ENCODE measurements around the gene ACR. TPM values are rescaled to one million over a fixed set of nuclear protein-coding genes. Genes with fewer than 3 reads are reported as not detected.

Gene ACR
- total RNA-seq, 2 donors from 2014 or later: not detected

DNA sequence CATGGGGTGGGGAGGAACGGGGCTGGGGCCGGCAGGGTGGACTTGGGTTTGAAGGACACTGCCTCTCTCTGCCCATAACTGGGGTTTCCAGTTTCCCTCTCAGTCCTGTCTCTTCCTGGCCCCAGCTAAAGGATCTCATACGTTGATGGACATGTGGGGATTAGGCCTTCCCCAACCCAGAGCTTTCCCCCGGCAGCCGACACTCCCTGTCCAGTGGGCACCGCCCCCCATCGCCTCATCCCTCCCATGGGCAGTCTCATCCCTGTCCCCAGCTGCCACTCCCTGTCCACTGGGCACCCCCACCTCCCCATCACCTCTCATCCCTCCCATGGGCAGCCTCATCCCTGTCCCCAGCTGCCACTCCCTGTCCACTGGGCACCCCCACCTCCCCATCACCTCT is 22.2 kb upstream of the ACR start:
- H3K4me1 ChIP-seq: peaks cover 21% of the 10 kb centered on the region
- no peak overlapping the region for H3K27ac ChIP-seq
- H3K36me3 ChIP-seq (replicated peaks in 1 of 2; ENCODE audit: insufficient read depth in 1 of 2, low read depth in 2 of 2): no peaks in the 10 kb centered on the region
- DNase-seq (no peak), ATAC-seq (no peak)
- WGBS, 2 donors: 73 to 74% methylated on average over 7 of the region's 7 CpGs
- no peaks in the 10 kb centered on the region for H3K27me3 ChIP-seq
- H3K9me3 ChIP-seq: no peaks in the 10 kb centered on the region
- intact Hi-C loops (cut with DNase I): no loop called here
- TF ChIP-seq, protein P1, sequence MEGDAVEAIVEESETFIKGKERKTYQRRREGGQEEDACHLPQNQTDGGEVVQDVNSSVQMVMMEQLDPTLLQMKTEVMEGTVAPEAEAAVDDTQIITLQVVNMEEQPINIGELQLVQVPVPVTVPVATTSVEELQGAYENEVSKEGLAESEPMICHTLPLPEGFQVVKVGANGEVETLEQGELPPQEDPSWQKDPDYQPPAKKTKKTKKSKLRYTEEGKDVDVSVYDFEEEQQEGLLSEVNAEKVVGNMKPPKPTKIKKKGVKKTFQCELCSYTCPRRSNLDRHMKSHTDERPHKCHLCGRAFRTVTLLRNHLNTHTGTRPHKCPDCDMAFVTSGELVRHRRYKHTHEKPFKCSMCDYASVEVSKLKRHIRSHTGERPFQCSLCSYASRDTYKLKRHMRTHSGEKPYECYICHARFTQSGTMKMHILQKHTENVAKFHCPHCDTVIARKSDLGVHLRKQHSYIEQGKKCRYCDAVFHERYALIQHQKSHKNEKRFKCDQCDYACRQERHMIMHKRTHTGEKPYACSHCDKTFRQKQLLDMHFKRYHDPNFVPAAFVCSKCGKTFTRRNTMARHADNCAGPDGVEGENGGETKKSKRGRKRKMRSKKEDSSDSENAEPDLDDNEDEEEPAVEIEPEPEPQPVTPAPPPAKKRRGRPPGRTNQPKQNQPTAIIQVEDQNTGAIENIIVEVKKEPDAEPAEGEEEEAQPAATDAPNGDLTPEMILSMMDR (IDR thresholded peaks at IDR 0.05): no peak
- TF ChIP-seq POLR2A (IDR thresholded peaks at IDR 0.05): no peak
- H3K4me3 ChIP-seq: no peak overlapping the region

DNA sequence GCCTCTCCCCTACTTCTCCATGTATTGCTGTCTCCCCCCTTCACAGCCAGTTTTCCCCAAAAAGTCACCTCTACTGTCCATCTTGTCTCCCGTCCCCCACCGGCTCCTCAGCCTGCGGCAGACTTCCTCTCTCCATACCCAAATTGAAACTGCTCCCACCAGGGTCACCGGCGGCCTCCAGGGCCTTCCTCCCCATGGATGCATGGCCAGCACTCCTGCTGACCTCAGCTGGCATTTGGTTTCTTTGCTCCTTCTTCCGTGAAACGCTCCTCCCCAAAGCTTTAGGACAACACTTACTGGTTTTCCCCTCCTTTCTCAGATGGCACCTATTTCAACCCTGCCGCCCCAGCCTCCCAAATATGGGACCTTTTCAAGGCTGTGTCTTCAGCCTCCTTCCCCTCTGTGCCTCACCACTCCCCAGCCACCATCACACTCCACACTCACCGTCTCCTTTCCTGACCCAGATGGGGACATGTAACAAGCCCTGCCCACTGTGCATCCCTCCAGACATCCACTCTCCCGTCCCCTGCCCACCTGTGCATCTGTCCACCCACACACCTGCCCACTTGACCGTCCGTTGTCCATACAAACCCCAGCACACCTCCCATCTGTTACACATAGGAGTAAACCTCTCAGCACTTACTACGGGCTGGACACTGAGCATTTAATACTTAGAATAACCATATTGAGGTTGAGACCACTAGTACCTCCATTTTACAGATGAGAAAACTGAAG is 21.5 kb upstream of the ACR start:
- TF ChIP-seq, protein P1 (IDR thresholded peaks at IDR 0.05): no peak
- TF ChIP-seq POLR2A (IDR thresholded peaks at IDR 0.05): no peak
- no peaks in the 10 kb centered on the region for H3K36me3 ChIP-seq (replicated peaks in 1 of 2; ENCODE audit: insufficient read depth in 1 of 2, low read depth in 2 of 2)
- no peak for DNase-seq

DNA sequence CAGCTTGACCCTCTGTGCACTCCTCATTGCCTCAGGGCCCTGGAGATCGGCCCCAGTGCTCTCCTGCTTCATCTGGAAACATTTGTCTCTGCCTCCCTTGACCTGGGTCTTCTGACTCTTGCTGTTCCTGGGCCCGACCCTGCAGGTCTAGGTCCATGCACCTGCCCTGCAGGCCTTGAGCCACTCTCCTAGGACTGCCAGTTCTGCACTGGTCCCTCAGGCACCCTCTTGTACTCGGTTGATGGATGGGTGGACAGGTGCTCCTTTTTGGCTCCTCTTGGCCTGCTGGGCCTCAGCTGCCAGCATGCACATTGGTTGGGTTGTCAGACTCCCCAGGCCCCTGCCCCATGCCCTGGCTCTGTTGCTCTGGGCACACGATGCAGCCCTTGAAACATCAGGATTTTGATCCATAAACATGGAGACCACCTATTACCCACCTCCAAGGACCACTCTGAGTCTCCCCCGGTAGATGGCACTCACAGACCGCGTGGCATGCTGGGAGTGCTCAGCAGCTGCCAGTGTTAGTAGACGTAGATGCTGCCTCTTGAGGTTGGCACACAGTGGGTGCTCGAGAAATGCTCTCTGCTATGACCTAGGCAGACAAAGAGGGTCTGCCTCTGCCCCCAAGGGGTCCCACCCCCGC is 20.2 kb upstream of the ACR start:
- intact Hi-C loops (cut with DNase I): no loop called here
- H3K4me1 ChIP-seq: peaks cover 22% of the 10 kb centered on the region
- no peak overlapping the region for H3K4me3 ChIP-seq
- H3K36me3 ChIP-seq (replicated peaks in 1 of 2; ENCODE audit: insufficient read depth in 1 of 2, low read depth in 2 of 2): no peaks in the 10 kb centered on the region
- no peak for DNase-seq
- H3K9me3 ChIP-seq: no peaks in the 10 kb centered on the region
- ATAC-seq: no peak
- 71 to 75% methylated on average over 8 to 9 of the region's 10 CpGs for WGBS, 2 donors
- no peak overlapping the region for H3K27ac ChIP-seq
- no peaks in the 10 kb centered on the region for H3K27me3 ChIP-seq
- no peak for TF ChIP-seq POLR2A (IDR thresholded peaks at IDR 0.05)
- TF ChIP-seq, protein P1 (IDR thresholded peaks at IDR 0.05): no peak

More for the DNA sequence above, 21.5 kb upstream of the ACR start:
- Histone ChIP-seq H3K27me3 (no peaks in the 10 kb centered on the region), H3K4me1 (peaks cover 22% of the 10 kb centered on the region), H3K27ac (no peak overlapping the region), H3K4me3 (no peak overlapping the region), H3K9me3 (no peaks in the 10 kb centered on the region)
- intact Hi-C loops (cut with DNase I): no loop called here
- no peak for ATAC-seq
- 87% methylated on average over 13 of the region's 13 CpGs for WGBS, 2 donors

DNA sequence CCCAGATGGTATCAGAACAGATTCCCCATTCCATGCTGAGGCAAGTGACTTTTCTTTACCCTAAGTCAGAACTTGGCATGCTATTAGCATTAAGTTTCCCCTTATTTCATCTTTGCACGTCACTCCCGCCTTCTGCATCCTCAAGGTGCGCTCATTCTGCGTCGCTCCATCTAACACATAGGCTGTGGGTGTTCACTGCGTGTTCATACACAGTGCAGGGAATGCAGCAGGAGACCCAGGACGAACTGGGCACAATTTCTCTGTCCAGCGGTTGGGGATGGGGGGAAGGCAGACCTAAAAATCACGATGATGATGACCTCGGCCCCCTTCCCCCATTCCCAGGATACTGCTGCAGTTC is 19.7 kb upstream of the ACR start:
- no peak for ATAC-seq
- Histone ChIP-seq H3K36me3 (replicated peaks in 1 of 2; ENCODE audit: insufficient read depth in 1 of 2, low read depth in 2 of 2) (no peaks in the 10 kb centered on the region), H3K4me3 (no peak overlapping the region), H3K27me3 (no peaks in the 10 kb centered on the region), H3K9me3 (no peaks in the 10 kb centered on the region), H3K27ac (no peak overlapping the region), H3K4me1 (peaks cover 17% of the 10 kb centered on the region)
- intact Hi-C loops (cut with DNase I): no loop called here
- 82 to 84% methylated on average over 10 of the region's 10 CpGs for WGBS, 2 donors
- TF ChIP-seq, protein P1 (IDR thresholded peaks at IDR 0.05): no peak
- no peak for TF ChIP-seq POLR2A (IDR thresholded peaks at IDR 0.05)
- no peak for DNase-seq

Data from body of pancreas (tissue), 4 donors.